HG02642 (cell line): ENCODE measurements around the gene LRP5.

ENCODE experiments used
- ATAC-seq: cut with Tn5 transposase; IDR thresholded peaks from one replicate; pipeline ENCODE4 v1.9.1; 2021; ENCODE audit warnings: mild to moderate bottlenecking; ENCODE audit not compliant: unreplicated experiment, poor library complexity

LRP5 gene

GRCh38 chr11:68312117-68312779 lies at the start of gene LRP5:
LRP5 (plus strand) TSS chr11:68312591; CDS start chr11:68312715, 124 bp downstream.
- peak; percentile 42 for ATAC-seq

DNA sequence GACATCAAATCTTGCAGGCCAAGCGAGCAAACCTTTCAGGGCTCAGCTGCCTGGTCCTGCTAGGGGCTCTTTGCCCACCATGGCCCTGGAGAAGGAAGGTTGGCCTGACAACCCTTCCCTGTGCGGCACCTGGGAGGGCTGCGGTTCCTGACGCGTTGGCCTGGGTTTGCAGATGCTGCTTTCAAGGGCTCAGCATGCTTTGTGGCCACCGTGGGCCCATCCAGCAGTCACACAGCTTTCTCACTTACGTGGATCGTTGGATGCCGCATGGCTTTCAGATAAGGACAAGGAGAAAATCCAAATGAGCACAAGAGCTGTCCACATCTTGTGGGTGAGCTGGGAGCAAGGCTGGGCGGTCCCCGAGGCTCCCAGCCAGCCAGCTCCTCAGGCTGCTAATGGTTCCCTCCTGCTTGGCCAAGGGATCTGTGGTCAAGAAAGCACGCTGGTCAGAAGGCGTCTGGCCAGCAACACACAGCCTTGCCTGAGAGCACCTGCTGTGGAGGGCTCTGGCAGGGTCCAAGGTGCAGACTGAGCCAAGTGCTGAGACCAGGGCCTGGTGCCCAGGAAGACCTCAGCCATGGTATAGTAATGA lies 48.9 kb upstream of the LRP5 start:
- ATAC-seq, result no peak

DNA sequence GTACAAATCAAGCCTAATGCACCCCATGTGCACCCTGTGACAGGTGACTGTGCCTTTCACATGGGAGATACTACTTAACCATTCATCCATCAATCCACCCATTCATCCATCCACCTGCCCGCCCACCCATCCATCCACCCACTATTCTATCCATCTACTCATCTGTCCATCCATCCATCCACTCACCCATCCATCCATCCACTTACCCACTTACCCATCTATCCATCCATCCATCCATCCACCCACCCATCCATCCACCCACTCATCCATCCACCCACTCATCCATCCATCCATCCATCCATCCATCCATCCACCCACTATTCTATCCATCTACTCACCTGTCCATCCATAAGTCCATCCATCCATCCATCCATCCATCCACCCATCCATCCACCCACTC lies 48.1 kb upstream of the LRP5 start:
- no peak for ATAC-seq

DNA sequence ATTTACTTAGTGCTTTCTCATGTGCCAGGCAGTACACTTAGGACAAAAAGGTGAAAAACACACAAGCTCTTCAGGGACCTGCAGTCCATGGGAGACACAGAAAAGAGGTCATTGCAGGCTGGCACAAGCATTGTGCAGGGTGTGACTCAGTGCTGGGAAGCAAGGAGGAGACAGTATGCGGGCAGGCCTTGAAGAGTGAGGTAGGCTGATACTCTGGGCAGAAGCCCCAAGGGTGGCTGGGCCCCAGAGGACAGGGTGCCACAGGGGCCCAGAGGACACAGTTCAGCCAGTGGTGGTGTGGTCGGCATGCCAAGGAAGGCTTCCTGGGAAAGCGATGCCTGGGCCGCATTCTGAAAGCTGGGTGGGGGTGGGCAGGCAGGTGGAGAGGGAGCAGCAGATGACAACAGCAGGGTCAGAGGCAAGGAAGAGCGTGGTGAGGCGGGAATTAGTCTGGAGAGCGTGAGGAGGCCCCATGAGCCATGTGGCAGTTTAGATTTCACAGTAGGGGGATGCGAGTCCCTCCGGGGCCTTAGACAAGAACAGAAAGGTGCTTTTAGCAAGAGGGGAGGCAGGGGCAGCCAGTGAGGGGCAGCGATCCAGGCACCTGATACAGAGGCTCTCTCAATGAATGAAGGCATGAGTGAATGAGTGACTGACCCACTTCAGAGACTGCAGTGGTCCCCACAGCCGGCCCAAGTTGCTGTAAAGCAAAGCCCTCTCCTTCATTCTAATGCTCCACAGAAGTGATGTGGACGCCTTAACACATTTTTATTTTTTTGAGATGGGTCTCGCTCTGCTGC lies 47.5 kb upstream of the LRP5 start:
- ATAC-seq, result no peak

- peak; percentile 52 for ATAC-seq
These were observed 46.1 kb upstream of the LRP5 start for GRCh38 chr11:68266121-68266891.

DNA sequence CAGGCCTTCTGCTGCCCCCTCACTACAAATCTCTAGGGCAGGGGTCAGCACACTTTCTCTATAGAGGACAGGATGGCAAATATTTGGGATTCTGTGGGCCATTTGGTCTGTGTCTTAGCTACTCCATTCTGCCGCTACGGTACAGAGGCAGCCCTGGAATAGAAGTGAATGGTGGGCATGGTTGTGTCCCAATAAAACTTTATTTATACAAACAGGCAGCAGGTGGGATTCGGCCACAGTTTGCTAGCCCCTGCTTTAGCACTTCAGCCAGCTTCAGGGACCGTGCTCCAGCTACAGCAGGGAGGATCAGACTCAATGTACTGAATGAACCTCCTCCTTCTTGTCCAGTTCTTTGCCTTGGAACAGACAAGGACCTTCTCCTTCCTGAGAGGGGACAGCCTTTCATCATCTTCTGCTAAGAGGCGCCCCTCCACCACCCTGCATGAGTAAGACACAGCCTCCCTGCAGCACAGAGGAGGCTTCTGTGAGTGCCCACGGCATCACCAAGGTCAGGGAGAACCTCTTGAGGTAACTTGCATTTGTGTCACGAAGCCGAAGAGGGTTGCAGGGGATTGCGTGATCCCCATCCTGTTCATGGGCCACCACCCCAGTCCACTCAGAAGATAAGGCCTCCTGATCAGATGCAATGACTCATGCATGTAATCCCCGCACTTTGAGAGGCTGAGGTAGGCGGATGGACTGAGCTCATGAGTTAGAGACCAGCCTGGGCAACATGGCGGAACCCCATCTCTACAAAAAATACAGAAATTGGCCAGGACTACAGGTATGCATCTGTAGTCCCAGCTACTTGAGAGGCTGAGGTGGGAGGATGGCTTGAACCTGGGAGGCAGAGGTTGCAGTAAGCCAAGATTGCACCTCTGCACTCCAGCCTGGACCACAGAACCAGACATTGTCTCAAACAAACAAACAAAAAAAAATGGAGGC lies 45.2 kb upstream of the LRP5 start:
- no peak for ATAC-seq

- no peak for ATAC-seq
These were observed 44.5 kb upstream of the LRP5 start for GRCh38 chr11:68267881-68268240.

GRCh38 chr11:68269414-68270081 lies 42.8 kb upstream of the LRP5 start:
- ATAC-seq, result no peak

DNA sequence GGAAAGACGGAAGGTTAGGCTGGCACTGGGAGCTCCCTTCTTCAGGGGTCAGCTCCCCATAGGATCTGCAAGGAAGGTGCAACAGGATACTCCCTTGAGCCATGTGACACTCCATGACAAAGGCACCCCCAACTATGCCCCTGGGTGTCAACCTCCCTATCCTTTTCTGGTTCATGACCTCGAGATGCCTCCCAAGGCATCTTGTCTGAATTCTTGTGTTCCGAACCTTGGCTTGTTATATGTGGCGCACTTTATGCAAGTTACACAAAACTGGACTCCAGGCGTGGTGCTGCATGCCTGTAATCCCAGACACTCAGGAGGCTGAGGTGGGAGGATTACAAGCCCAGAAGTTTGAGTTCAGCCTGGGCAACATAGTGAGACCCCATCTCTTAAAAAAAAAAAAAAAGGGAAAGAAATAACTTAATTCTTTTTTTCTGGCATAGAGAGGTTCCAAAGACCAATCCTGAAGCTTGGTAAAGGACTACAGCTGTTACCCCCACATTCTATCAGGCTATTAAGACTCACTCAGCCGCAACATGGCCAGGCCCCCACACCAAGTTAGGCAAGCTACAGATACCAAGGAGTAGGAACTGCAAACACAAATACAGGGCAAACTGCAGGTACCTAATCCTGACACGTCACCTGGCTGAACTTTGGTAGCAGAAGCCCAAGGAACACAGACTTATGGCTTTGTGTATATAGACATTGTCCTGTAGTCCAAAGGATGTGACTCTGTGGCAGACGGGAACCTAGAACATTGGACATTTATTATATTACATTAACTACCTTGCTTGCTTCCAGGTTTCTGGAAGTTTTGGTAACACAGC lies 42.0 kb upstream of the LRP5 start:
- ATAC-seq, result no peak

DNA sequence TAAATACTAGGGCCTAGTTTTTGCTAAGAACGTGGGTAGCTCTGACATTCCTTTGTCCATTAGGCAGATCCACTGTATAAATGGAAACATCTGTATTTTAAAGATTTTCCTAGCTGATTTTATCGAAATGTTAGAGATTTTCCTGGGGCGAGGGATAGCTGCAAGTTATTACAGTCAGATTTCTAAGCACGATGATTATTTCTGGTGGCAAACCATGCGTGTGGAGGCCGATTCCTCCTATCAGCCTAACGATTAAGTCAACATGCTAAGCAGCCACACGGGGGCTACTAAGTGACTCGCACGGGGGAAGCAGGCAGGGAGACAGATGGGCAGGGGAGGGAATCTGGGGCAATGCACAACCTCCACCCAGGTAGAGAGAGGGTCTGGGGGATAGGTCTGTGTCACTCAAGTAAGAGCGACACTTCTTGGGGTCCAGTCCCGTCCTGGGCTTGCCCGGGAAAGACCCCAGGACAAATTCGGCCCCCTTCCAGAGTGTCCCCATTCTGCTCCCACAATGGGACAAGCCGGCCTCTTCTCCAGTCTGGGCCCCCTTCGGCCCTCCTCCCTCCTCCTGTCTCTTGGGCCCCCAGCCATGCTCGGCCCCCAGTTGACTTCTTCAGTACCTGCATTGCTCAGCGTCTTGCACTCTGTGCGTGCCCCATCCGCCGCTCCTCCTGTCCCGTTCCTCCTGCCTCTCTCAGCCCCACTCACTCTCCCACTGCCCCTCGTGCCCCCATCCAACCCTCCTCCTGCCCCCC lies 41.2 kb upstream of the LRP5 start:
- ATAC-seq, result peak; percentile 13

DNA sequence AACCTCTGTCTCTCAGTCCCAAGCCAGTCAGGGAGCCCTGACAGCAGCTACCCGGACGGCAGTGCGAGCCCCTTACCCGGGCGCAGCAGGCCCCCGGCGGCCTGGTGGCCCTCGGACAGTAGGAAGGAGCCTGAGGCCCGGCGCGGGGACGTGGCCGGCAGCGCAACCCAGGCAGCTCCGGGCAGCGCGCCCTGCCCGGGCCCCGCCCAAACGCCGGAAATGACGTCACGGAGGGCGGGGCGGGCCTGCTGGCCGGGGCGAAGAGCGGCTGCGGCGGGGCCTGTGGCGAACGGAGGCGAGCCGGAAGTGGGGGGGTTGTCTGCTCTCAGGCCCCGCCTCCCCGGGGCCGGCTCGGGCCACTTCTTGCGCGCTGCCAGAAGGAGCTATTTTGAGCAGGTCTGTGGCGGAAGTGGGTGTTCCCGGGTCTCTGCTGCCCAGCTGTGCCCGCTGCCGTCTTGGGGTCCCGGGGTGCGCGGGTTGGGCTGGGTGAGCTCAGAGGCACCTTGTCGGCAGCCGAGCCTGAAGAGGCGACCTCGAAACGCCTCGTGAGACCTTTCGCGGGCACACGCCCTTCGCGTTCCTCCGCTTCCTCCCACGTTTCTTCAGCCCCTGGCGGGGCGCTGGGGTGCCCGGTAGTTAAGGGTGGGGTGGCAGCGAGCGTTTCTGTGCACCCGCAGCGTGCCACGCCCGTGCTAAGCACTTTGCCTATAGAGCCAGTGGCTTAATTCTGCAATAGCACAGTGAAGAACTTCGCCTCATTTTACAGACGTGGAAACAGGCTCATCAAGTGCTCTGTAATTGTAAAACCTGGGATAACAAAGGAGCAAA lies 40.4 kb upstream of the LRP5 start, which contains the start of gene C11orf24:
Gene C11orf24 (minus strand): TSS at position 193 of the 828 bp plus-strand sequence. CDS start 8,206 bp downstream, outside the sequence.
- peak; percentile 86 for ATAC-seq

DNA sequence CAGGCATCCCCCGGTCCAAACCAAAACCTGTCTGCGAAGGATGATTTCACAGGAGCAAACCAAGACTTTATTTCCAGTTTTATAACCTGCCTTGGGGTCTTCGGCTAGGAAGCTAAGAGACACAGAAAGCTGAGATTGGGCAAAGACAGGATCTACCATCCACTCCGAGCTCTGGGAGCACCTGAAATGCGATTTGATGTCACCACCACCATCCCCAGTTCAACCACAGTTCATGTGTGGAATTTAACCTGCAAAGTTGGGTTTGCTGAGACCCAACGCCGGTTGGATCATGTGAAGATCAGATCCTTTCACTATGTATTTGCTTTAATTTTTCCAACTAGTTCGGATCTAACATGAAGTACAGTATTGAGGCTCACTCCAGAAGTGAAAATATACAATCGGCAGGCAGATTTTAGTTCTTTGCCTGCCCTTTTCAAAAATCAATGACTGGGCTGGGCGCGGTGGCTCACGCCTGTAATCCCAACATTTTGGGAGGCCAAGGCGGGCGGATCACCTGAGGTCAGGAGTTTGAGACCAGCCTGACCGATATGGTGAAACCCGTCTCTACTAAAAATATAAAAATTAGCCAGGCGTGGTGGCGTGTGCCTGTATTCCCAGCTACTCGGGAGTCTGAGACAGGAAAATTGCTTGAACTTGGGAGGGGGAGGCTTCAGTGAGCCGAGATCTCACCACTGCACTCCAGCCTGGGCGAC lies 39.2 kb upstream of the LRP5 start:
- ATAC-seq, result no peak

GRCh38 chr11:68274306-68274705 lies 38.1 kb upstream of the LRP5 start:
- no peak for ATAC-seq

DNA sequence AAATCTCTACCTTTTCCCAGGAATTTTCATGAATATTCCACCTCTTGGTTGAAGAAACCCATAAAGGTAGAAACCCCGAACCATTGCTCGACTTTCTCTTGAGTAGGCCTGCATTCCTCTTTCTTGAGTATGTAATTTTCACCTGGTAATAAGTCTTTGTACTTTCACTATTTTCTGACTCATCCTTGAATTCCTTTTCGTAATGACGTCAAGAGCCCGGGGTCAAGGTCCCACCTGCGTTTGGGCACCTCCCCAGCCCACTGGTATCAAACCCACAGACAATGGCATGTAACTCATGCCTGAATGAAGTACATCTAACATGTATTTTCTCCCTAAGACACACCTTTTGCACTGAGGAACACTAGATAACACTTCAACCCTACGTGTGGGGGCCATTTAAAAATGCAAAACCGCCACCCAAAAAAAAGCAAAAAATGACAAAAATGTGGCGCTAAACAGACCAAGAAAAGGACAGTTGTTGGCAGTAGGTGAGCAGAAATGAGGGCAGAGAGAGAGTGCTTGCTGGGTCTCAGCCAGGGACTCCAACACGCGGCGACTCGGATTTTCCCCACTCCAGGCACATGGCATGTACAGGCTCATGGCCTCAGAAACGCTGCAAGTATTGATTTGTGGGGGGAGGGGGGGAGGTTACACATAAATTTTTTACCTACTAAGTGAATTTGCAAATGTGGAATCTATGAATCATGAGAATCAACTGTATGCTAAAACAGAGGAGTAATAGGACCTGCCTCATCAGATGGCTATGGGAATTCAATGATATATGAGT lies 36.5 kb upstream of the LRP5 start:
- no peak for ATAC-seq

- ATAC-seq, result no peak
These were observed 35.5 kb upstream of the LRP5 start for GRCh38 chr11:68276861-68277260.
